Mammary epithelial cell (primary cell): ENCODE measurements around the gene C15orf40.

Experiments
- CTCF ChIP-seq, 2 donors: IDR thresholded peaks in 1 of 2; conservative IDR thresholded peaks in 1 of 2; 2 replicates each; pipeline ENCODE4 v1.5.1; 2011 to 2012; ENCODE audit warnings: inconsistent platforms in 2 of 2, low read length in 2 of 2, mild to moderate bottlenecking in 2 of 2, control low read depth in 1 of 2, low read depth in 1 of 2; ENCODE audit not compliant: insufficient read depth in 1 of 2; ENCODE audit errors: extremely low read depth in 1 of 2
- EZH2 ChIP-seq: IDR thresholded peaks from 2 replicates; pipeline ENCODE4 v1.6.1; 2012; ENCODE audit warnings: low read length, inconsistent platforms, borderline replicate concordance

GRCh38 chr15:82969353-82969752, 42.1 kb downstream of the C15orf40 start:
- TF ChIP-seq CTCF (conservative IDR thresholded peaks at IDR 0.05 in 1 of 2, IDR thresholded peaks at IDR 0.05 in 1 of 2; ENCODE audit: extremely low read depth in 1 of 2, insufficient read depth in 1 of 2, low read depth in 1 of 2, low read length in 2 of 2) (no peak), EZH2 (no peak)
